HepG2 (cell line): ENCODE results near the gene TNFSF8. TPM values are rescaled to one million over a fixed set of nuclear protein-coding genes. Genes with fewer than 3 reads are reported as not detected.

ENCODE experiments used
- ATAC-seq: fragments of 200-7000 bp; cut with Tn5 transposase; 3 replicates; pipeline ENCODE4 v1.9.1; 2020; ENCODE audit warnings: mild to moderate bottlenecking, moderate library complexity
- BruUV-seq: library from RNA; stranded (reverse); fragments of 400-500 nt; replicated peaks from 2 replicates; lab custom pipeline; 2021; lab: Mats Ljungman, UMichigan
- CTCF ChIA-PET: fragments of 300-600 bp; formaldehyde crosslinking; extraction: SDS; loops from one replicate; lab custom pipeline; 2021; ENCODE audit warnings: low total read pairs, inconsistent platforms, low intra/inter-chr PET ratio; lab: Yijun Ruan, JAX
- POLR2A ChIA-PET: fragments of 350-600 bp; sonication (Branson Sonifier 250); formaldehyde crosslinking; loops from one replicate; lab custom pipeline; 2020; ENCODE audit warnings: antibody characterized with exemption, inconsistent platforms; lab: Yijun Ruan, JAX
- DNase-seq: peaks from one replicate; pipeline ENCODE4 v3.0.0-alpha.2; 2015; ENCODE audit warnings: low spot score
- FAIRE-seq: peaks from 3 replicates; lab custom pipeline; 2011; peaks lifted over from hg19 to GRCh38; lab: Jason Lieb, UNC
- H2AFZ ChIP-seq: one replicate; pipeline ENCODE4 v1.6.1; 2011; ENCODE audit warnings: low read length, inconsistent platforms
- H3K27ac ChIP-seq: fragments of 300-600 bp; 3 replicates; pipeline ENCODE4 v1.8.0; 2011; ENCODE audit warnings: mixed run types, mild to moderate bottlenecking, mixed read lengths, low read length, inconsistent platforms; ENCODE audit not compliant: insufficient read depth; ENCODE audit errors: extremely low read length
- H3K27me3 ChIP-seq, 2 experiments: fragments of 200-600 bp in 1 of 2; 2 replicates in 1 of 2; 3 replicates in 1 of 2; pipeline versions ENCODE4 v1.6.0 to v1.8.0; 2011; ENCODE audit warnings: low read length in 2 of 2, mild to moderate bottlenecking in 2 of 2, moderate library complexity in 2 of 2, inconsistent platforms in 1 of 2; ENCODE audit not compliant: insufficient read depth in 2 of 2, control insufficient read depth in 1 of 2
- H3K36me3 ChIP-seq, 2 experiments: fragments of 200-600 bp in 1 of 2; replicated peaks in 1 of 2; 2 replicates in 1 of 2; 3 replicates in 1 of 2; pipeline versions ENCODE4 v1.5.1 to v1.8.0; 2011; ENCODE audit warnings: low read length in 2 of 2, inconsistent platforms in 1 of 2; ENCODE audit not compliant: insufficient read depth in 2 of 2, control insufficient read depth in 1 of 2
- H3K4me1 ChIP-seq: 2 replicates; pipeline ENCODE4 v1.5.1; 2012; ENCODE audit warnings: low read length, inconsistent platforms; ENCODE audit not compliant: insufficient read depth
- H3K4me2 ChIP-seq: 2 replicates; pipeline ENCODE4 v1.6.0; 2011; ENCODE audit warnings: low read depth, low read length, inconsistent platforms
- H3K4me3 ChIP-seq, 3 experiments: fragments of 200-600 bp in 1 of 3; sonication (generic), shearing (Covaris generic) in 1 of 3; replicated peaks in 1 of 3; 2 replicates each; pipeline ENCODE4 v1.5.1; 2011 to 2016; ENCODE audit warnings: low read length in 3 of 3, inconsistent platforms in 2 of 3, low read depth in 2 of 3, mild to moderate bottlenecking in 2 of 3, control low read depth in 1 of 3, mixed read lengths in 1 of 3; ENCODE audit not compliant: insufficient read depth in 1 of 3
- H3K79me2 ChIP-seq: one replicate; pipeline ENCODE4 v1.6.1; 2011; ENCODE audit warnings: low read length, inconsistent platforms; ENCODE audit not compliant: insufficient read depth
- H3K9ac ChIP-seq: 2 replicates; pipeline ENCODE4 v1.6.0; 2011; ENCODE audit warnings: mild to moderate bottlenecking, low read depth, low read length, inconsistent platforms; ENCODE audit not compliant: insufficient read depth
- H3K9me3 ChIP-seq: 2 replicates; pipeline ENCODE4 v1.5.1; 2012; ENCODE audit warnings: mild to moderate bottlenecking, low read length
- H4K20me1 ChIP-seq: 2 replicates; pipeline ENCODE4 v1.6.0; 2011; ENCODE audit warnings: inconsistent platforms, mild to moderate bottlenecking, low read length, moderate library complexity; ENCODE audit not compliant: insufficient read depth
- BATF2 ChIP-seq: sonication (generic); formaldehyde crosslinking; IDR thresholded peaks from 2 replicates; pipeline ENCODE4 v1.8.0; 2022; ENCODE audit warnings: mild to moderate bottlenecking, missing genetic modification reagents, moderate library complexity
- JUND ChIP-seq: sonication (generic); formaldehyde crosslinking; IDR thresholded peaks from 2 replicates; pipeline ENCODE4 v1.8.0; 2022; ENCODE audit warnings: mild to moderate bottlenecking, missing genetic modification reagents
- MAFF ChIP-seq: IDR thresholded peaks from 2 replicates; pipeline ENCODE4 v1.6.1; 2011; ENCODE audit warnings: low read depth, low read length, improper control_type of control experiment
- NFAT5 ChIP-seq: sonication (generic); formaldehyde crosslinking; IDR thresholded peaks from 2 replicates; pipeline ENCODE4 v1.4.0; 2020; ENCODE audit warnings: missing genetic modification reagents
- SIX4 ChIP-seq: sonication (generic); formaldehyde crosslinking; IDR thresholded peaks from 2 replicates; pipeline ENCODE4 v1.4.0; 2020; ENCODE audit warnings: missing genetic modification reagents
- TBX3 ChIP-seq: fragments of 450-650 bp; IDR thresholded peaks from 2 replicates; pipeline ENCODE4 v1.6.1; 2017; ENCODE audit warnings: antibody characterized with exemption, mild to moderate bottlenecking, inconsistent platforms, borderline replicate concordance
- TOE1 ChIP-seq: sonication (generic); formaldehyde crosslinking; IDR thresholded peaks from 2 replicates; pipeline ENCODE4 v1.4.0; 2020; ENCODE audit warnings: mild to moderate bottlenecking, missing genetic modification reagents
- XRCC5 ChIP-seq: fragments of 200-400 bp; formaldehyde crosslinking; optimal IDR thresholded peaks from 2 replicates; pipeline ENCODE3; 2017; ENCODE audit warnings: mild to moderate bottlenecking, low read length
- ZNF280D ChIP-seq: sonication (generic); formaldehyde crosslinking; IDR thresholded peaks from 2 replicates; pipeline ENCODE4 v1.5.1; 2020; ENCODE audit warnings: mild to moderate bottlenecking, missing genetic modification reagents
- ZNF337 ChIP-seq: sonication (generic); formaldehyde crosslinking; IDR thresholded peaks from 2 replicates; pipeline ENCODE4 v1.5.1; 2020; ENCODE audit warnings: missing genetic modification reagents, low read depth, mild to moderate bottlenecking, borderline replicate concordance
- ZNF839 ChIP-seq: sonication (generic); formaldehyde crosslinking; IDR thresholded peaks from 2 replicates; pipeline ENCODE4 v1.4.0; 2020; ENCODE audit warnings: missing genetic modification reagents, mild to moderate bottlenecking, borderline replicate concordance
- ZNF850 ChIP-seq: sonication (generic); formaldehyde crosslinking; conservative IDR thresholded peaks from 2 replicates; pipeline ENCODE4 v1.9.0; 2021; ENCODE audit warnings: mild to moderate bottlenecking, missing genetic modification reagents
- WGBS: methylation state at CpG from one replicate; pipeline ENCODE4 v1.1.6; 2017; ENCODE audit warnings: low lambda C conversion rate; 5-methylcytosine and 5-hydroxymethylcytosine counted together
- in situ Hi-C: cut with HindIII; loops from 2 replicates; pipeline ENCODE4 v1.10.0; 2017; ENCODE audit warnings: low pct_unique_long_range_greater_than_20kb; ENCODE audit not compliant: extremely low pct_ligation_motif_present
- intact Hi-C: fragments of 100-400 bp; cut with micrococcal nuclease; formaldehyde crosslinking; loops from one replicate; pipeline ENCODE4 v1.10.0; 2022; ENCODE audit not compliant: unreplicated experiment
- polyA plus RNA-seq, 8 experiments: library from polyadenylated mRNA; depleted of rRNA in 3 of 8; stranded (reverse) in 7 of 8; unstranded in 1 of 8; fragments of >200 nt; fragmentation: Illumina TruSeq in 4 of 8; extraction: Trizol in 4 of 8; gene quantifications; 2 replicates each; pipeline versions ENCODE4 v1.2.1 to v1.2.3, GENCODE V29; 2011 to 2016; ENCODE audit warnings: low read depth in 4 of 8, missing spikeins in 1 of 8, mixed read lengths in 1 of 8; ENCODE audit not compliant: insufficient read depth in 1 of 8
- total RNA-seq, 5 experiments: library from RNA; depleted of rRNA; stranded (reverse); fragments of >200 nt; fragmentation: Illumina TruSeq; extraction: Trizol; gene quantifications; 2 replicates each; pipeline ENCODE4 v1.2.3, GENCODE V29; 2016; ENCODE audit warnings: low read depth in 1 of 5
- TF ChIP-seq, protein P1 (sequence below): sonication (generic); formaldehyde crosslinking; IDR thresholded peaks from 2 replicates; pipeline ENCODE4 v1.5.0; 2020; ENCODE audit warnings: mild to moderate bottlenecking, missing genetic modification reagents, borderline replicate concordance

TNFSF8 gene
- total and polyA plus RNA-seq, 2 of the 13 experiments (the other 11 are each of a cell fraction or from before 2014, with no cell fraction given): not detected

DNA sequence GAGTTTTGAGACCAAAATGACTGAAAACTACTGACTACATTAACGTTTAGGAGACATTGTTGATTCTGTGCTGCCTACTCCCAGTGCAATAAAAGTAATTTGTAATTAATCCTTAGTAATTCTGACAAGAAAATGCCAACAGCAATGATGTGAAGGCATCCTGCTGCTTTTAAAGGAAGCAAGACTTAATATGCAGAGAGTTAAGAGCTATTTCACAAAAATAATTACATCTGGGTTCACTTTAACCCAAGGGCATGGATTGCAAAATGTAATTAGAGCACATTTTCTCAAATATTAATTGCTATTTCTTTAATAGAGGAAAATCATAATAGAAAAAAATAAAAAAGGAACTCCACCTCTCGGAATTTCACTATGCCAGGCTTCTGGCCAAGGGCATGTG, 22.7 kb upstream of the TNFSF8 start (continued):
- TF ChIP-seq, protein P1, sequence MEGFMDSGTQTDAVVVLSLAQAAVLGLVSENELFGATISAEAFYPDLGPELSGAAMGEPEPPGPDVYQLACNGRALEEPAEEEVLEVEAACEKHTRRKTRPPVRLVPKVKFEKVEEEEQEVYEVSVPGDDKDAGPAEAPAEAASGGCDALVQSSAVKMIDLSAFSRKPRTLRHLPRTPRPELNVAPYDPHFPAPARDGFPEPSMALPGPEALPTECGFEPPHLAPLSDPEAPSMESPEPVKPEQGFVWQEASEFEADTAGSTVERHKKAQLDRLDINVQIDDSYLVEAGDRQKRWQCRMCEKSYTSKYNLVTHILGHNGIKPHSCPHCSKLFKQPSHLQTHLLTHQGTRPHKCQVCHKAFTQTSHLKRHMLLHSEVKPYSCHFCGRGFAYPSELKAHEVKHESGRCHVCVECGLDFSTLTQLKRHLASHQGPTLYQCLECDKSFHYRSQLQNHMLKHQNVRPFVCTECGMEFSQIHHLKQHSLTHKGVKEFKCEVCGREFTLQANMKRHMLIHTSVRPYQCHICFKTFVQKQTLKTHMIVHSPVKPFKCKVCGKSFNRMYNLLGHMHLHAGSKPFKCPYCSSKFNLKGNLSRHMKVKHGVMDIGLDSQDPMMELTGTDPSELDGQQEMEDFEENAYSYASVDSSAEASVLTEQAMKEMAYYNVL (CRISPR knock-in tag): no peak
- TF ChIP-seq ZNF850 (no peak), JUND (CRISPR knock-in tag) (no peak), TBX3 (no peak), BATF2 (CRISPR knock-in tag) (no peak), TOE1 (CRISPR knock-in tag) (no peak), ZNF280D (no peak)

GRCh38 chr9:114950761-114951160, 20.4 kb upstream of the TNFSF8 start:
- Histone ChIP-seq H2AFZ (no peak overlapping the region), H3K79me2 (no peaks in the 10 kb centered on the region), H3K9ac (no peak overlapping the region), H3K36me3 (no peaks in the 10 kb centered on the region), H3K27ac (no peak overlapping the region), H3K4me2 (no peak overlapping the region), H3K9me3 (no peaks in the 10 kb centered on the region), H3K4me3 (no peak overlapping the region), H3K4me1 (no peaks in the 10 kb centered on the region), H4K20me1 (no peaks in the 10 kb centered on the region), H3K27me3 (peaks cover 0 to 5% of the 10 kb centered on the region in 2 experiments; a peak in 1 of 5 replicates)
- 3% methylated on average over 2 of the region's 2 CpGs for WGBS
- no peak for ATAC-seq
- POLR2A ChIA-PET: no interaction called here
- DNase-seq: no peak
- CTCF ChIA-PET: no interaction called here
- in situ Hi-C loops: no loop called here
- no TSS peak for BruUV-seq
- intact Hi-C loops: no loop called here
- no peak for FAIRE-seq
- TF ChIP-seq ZNF839 (CRISPR knock-in tag) (no peak), NFAT5 (CRISPR knock-in tag) (no peak), XRCC5 (no peak), MAFF (no peak), SIX4 (no peak), ZNF337 (CRISPR knock-in tag) (no peak)
